Measurements from ENCODE around the gene FAM221A.

DNA sequence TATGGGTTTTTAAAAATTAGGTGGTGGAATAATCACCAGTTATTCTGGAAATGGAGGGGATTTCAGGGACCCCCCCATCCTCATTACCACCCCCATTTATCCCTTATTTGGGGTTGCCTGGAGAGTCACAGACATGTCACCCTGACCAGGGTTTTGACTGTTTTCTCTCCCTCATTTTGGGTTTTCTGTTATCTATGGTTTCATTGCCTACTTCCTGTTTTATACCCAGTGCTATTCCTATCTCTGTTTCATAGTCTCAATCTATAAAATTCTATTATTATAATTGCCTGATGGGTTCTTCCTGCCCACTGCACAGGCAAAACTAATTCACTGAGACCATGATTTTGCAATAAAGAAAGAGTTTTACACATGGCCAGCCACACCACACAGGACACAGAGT lies 15.9 kb upstream of the FAM221A start:
- TF ChIP-seq POLR2AphosphoS5 (IDR thresholded peaks at IDR 0.05): no peak
- no peak for TF ChIP-seq POLR2A (IDR thresholded peaks at IDR 0.05)
- TF ChIP-seq, protein P1, sequence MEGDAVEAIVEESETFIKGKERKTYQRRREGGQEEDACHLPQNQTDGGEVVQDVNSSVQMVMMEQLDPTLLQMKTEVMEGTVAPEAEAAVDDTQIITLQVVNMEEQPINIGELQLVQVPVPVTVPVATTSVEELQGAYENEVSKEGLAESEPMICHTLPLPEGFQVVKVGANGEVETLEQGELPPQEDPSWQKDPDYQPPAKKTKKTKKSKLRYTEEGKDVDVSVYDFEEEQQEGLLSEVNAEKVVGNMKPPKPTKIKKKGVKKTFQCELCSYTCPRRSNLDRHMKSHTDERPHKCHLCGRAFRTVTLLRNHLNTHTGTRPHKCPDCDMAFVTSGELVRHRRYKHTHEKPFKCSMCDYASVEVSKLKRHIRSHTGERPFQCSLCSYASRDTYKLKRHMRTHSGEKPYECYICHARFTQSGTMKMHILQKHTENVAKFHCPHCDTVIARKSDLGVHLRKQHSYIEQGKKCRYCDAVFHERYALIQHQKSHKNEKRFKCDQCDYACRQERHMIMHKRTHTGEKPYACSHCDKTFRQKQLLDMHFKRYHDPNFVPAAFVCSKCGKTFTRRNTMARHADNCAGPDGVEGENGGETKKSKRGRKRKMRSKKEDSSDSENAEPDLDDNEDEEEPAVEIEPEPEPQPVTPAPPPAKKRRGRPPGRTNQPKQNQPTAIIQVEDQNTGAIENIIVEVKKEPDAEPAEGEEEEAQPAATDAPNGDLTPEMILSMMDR (IDR thresholded peaks at IDR 0.05): no peak
